ENCODE results near the gene PRKCB.
"Not testable (repeated sequence)": the region's sequence is repeated elsewhere in the genome, so short reads cannot be mapped to it uniquely, and the experiment has no call there.

The PRKCB gene

DNA sequence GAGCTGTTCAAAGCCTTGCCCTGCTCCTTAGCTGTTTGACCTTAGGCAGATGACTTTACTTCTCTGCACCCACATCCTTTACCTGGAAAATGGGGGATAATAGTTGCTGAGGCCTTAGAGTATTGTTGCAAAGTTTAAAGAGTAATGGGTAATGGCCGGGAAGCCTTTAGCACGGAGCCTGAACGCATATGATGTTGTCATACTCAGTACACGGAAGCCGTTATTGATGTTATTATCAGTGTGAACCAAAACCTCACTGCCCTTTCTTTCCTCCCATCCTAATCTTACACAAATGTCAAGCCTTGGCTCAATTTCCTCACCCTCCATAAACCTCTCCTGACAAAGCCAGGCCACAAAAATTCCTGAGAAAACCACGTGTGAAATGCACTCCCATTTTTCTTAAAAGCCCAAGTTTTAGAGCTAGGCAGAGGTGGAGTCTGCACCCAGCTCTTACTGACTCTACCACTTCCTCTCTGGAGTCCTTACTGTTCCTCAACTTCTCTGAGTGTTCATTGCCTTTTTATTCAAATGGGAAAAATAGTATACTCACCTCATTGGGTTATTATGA lies 353.1 kb downstream of the PRKCB start:
- DNase-seq: no peak

DNA sequence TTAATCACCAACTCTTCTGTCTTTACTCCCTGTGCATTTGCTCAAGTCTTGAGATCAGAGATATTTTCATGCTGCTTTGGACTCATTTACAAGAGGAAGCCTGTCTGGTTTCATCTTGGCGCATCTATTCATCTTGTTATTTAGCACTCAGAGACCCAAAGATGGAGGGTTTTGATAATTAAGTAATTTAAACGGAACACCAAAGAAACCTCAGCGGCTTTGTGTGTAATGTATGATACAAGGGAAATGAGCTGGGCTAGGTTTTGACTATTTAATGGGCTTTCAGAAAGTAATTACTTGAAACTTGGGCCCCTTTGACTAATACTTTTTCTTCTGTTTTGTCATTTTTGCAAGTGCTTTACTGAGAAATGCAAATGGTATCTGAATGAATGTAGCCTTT lies 354.2 kb downstream of the PRKCB start:
- no peak for DNase-seq

GRCh38 chr16:24191876-24192402 lies 356.2 kb downstream of the PRKCB start:
- no peak for DNase-seq

GRCh38 chr16:24195221-24195620 lies 359.4 kb downstream of the PRKCB start:
- DNase-seq: no peak

DNA sequence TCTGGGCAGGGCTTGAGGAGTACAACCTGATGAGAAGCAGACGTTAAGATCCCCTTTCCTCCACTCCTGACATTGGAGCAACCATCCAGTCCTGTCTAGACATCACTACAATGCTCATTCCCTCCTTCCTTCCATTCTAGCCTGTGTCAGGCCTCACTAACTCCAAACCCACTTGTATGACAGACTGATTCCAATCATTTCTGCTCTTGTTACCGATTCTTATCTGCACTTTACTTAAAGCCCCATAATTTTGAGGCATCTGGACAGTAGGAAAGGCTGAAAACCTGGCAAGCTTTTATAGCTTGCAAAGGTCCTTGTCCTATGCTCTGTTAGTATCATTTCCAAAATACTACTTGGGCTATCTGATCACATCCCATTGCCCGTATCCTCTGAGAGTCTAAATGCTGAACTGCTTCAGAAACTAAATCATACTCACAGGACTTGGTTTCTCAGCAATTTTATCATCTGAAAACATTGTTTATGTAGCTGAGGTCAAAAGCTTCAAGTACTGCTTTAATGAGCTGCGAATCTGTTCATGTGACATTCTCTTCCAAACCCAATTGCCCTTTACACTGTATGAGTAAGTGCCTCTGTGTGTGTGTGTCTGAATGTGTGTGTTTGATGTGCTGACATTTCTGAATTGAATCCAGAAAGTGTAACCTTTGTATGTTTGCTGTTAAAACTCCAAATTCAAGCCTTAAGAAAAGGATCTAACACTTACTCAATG lies 363.2 kb downstream of the PRKCB start:
- no peak for DNase-seq

GRCh38 chr16:24203675-24204074 lies 367.9 kb downstream of the PRKCB start:
- DNase-seq: no peak

- DNase-seq: no peak
Measured at GRCh38 chr16:24204150-24204665, 368.4 kb downstream of the PRKCB start.

GRCh38 chr16:24206926-24207325 lies 371.1 kb downstream of the PRKCB start:
- DNase-seq: no peak

GRCh38 chr16:24208710-24209109 lies 372.9 kb downstream of the PRKCB start:
- DNase-seq: no peak

DNA sequence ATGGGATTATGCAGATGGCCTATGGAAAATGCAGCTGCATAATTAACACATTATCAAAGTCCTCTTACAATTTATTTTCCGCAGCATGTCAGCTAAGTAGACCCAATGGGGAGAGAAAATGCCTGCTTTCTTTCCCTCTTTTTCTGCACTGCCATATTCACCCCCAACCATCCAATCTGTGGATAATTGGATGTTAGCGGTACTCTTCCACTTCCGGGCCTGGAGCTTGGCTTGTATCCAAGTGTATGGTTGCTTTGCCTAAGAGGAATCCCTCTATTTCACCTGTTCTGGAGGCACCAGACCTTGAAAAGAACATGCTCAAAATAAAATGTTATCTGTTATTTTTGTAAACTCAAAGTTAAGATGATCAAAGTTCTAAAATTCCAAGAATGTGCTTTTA lies 379.2 kb downstream of the PRKCB start:
- DNase-seq: no peak

- DNase-seq: no peak
Measured at GRCh38 chr16:24216961-24217360, 381.2 kb downstream of the PRKCB start.

DNA sequence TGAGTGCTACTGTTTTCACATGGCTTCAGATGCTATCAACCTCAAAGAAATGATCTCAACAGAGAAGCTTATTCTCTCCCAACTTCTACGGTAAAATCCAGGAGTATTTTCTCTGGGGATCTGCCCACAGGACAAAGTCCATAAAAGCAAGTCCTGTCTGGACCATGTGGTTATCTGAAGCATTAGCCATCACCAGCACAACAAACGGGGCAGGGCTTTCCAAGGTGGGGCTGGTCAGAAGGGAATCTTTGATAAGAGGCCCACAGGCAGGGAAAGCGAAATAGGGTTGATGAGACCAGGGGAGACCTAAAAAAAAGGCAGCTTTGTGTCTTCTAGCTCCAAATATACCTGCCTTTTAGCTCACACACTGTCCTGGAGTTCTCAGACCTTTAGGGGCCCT lies 381.7 kb downstream of the PRKCB start:
- DNase-seq: no peak

DNA sequence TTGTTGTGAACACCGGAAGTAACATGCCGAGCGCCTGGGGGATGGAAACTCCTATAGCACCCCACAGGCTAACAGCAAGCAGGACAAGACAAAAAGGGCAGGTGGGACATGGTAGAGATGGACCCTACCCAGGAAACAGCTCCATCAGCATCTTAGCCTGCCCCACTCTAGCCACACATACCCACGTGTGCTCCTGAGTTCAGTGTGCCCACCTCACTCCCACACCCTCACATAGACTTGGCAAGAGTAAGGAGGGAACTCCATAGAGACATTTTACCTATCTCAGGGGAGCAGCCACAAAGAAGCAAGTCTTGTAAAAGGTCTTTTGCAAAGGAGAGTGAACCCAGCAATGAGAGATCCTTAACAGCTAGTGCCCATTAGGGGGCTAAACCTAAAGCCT lies 382.5 kb downstream of the PRKCB start:
- no peak for DNase-seq

DNA sequence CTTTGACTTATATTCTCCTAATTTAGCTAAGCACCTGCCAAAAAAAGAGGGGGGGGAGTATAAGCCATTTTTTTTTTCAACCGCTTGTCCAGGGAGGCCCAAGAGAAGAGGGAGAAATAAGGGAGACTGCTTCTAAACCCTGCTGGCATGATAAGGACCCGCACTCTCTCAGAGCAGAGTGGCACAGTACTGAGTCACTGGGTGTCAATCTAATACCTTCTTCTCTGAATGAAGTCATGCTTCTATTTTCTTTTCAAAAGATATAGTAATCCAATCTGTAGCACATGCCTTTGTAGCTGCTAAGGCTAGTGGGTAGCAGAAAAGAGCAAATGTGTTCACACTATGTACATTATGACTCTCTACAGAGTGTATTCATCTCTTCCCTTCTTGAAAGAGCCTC lies 385.4 kb downstream of the PRKCB start:
- no peak for DNase-seq

GRCh38 chr16:24228514-24228913 lies 392.7 kb downstream of the PRKCB start:
- no peak for DNase-seq

DNA sequence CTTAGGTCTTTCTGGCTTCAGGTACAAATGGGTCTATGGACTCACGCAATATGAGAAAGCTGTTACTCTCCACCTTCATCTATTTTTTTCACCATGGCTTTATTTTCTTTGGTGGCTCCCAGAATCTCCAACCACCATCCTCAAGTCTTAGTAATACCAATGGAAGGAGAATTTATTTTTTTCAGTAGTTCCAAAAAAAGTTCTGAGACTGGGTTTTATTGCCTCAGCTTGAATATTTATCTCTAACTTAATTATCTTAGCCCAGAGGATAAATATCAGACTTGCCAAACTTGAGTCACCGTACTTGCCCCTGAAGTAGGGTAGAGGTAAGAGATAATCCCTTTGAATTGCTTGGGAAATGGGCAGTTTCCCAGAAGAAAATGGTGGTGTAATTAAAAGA lies 397.2 kb downstream of the PRKCB start:
- DNase-seq: no peak

DNA sequence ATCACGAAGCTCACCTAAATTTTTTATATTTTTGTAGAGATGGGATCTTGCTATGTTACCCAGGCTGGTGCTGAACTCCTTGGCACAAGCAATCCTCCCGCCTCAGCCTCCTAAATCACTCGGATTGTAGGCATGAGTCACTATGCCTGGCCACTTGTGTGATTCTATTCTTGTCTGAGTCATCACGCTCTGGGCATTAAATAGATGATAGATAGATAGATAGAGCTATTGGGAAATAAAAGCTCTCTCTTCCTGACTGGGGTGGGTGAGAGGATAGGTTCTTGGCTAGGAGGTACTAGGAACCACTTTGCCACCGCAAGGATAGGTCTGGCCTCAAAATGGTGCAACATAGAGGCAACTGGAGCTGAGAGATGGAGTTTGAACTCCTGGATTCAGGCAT lies 399.0 kb downstream of the PRKCB start:
- DNase-seq: no peak

DNA sequence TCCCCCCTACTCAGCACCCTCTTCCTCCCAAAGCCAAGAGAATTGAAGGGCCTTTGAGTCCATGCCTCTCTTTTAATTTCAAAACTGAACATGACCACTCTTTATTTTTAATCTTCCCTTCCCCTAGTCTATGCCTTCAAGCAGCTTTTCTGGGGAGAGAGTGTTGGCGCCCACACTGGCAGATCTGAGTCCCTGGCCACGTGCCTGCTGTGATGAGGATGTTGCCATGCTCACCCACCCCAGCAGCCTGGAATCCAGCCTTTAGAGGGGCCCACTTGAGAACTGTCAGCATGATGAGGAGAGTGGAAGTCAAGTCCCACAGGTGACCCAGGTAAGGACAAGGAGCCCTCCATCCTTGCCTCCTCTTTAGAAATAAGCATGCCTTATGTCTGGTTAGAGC lies 400.0 kb downstream of the PRKCB start:
- DNase-seq: no peak

GRCh38 chr16:24238846-24239245 lies 403.1 kb downstream of the PRKCB start:
- not testable (repeated sequence) for DNase-seq

DNA sequence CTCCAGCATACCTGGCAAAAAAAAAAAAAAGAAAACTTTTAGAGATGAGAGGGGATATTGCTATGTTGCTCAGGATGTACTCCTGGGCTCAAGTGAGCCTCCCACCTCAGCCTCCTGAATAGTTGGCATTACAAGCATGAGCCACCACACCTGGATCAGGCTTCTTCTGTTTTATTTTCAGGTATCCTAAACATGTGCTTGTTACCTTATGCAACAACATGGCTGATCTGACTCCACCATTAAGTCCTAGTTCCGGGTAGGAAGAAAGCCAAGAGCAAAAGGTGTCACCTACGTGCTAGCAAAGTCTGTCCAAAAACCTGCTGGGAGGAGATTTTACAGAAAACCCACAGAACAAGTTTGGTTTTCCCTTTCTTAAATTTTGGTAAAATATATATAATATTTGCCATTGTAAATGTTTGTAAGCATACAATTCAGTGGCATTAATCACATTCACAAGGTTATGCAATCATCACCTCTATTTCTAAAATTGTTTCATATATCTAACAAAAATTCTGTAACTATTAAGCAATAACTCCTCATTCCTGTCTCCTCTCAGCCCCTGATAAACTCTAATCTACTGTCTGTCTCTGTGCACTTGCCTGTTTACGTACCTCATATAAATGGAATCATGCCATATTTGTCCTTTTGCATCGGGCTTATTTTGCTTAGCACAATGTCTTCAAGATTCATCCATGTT lies 411.3 kb downstream of the PRKCB start:
- DNase-seq: no peak

- DNase-seq: no peak
Measured at GRCh38 chr16:24253192-24253591, 417.4 kb downstream of the PRKCB start.

GRCh38 chr16:24255456-24256371 lies 419.9 kb downstream of the PRKCB start, which contains the start of gene CACNG3:
TSS of gene CACNG3 (plus strand) at chr16:24256335. CDS start at chr16:24256755, 420 bp downstream.
- no peak for DNase-seq

DNA sequence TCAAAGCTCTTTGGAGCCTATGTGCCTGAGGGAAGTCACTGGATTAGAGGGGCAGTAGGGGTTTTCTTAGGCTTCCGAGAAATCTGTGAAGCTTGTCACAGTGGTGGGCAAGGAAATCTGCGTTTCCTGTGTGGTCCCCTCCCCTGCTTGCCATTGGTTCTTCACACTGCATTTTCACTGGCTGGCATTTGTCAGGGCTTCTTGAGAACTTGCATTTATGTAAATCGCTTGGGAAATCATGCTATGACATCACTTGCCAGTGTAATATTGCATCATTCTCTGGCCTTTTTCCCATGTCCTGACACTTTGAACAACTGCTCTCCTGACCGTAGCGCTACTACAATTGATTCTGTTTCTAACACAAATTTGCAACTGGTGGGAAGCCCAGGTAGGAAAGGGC lies 422.2 kb downstream of the PRKCB start:
- no peak for DNase-seq
